Activated CD8-positive, alpha-beta memory T cell treated with anti-CD3 and anti-CD28 coated beads, Interleukin-2, amount 50 U/mL, for 1 hour (primary cell): ENCODE data around the gene NSG2.

Experiments
- DNase-seq: peaks from one replicate; pipeline ENCODE4 v3.0.0-alpha.2; 2020; ENCODE audit errors: extremely low read depth

Gene NSG2

GRCh38 chr5:174059247-174059646 is 13.7 kb downstream of the NSG2 start:
- DNase-seq, result no peak

- DNase-seq, result no peak
These were observed 17.7 kb downstream of the NSG2 start for GRCh38 chr5:174063082-174063756.

- no peak for DNase-seq
These were observed 18.7 kb downstream of the NSG2 start for GRCh38 chr5:174064171-174064570.

GRCh38 chr5:174065528-174066197 is 20.2 kb downstream of the NSG2 start:
- DNase-seq, result no peak

GRCh38 chr5:174067499-174067898 is 22.0 kb downstream of the NSG2 start:
- no peak for DNase-seq

GRCh38 chr5:174071484-174071883 is 26.0 kb downstream of the NSG2 start:
- DNase-seq, result no peak

GRCh38 chr5:174073122-174073660 is 27.7 kb downstream of the NSG2 start:
- DNase-seq, result no peak

GRCh38 chr5:174074369-174074768 is 28.9 kb downstream of the NSG2 start:
- no peak for DNase-seq

GRCh38 chr5:174078416-174078815 is 32.9 kb downstream of the NSG2 start:
- DNase-seq, result no peak

GRCh38 chr5:174082286-174082685 is 36.8 kb downstream of the NSG2 start:
- no peak for DNase-seq

GRCh38 chr5:174083056-174083827 is 37.7 kb downstream of the NSG2 start:
- DNase-seq, result no peak

GRCh38 chr5:174084691-174085154 is 39.2 kb downstream of the NSG2 start:
- DNase-seq, result no peak

GRCh38 chr5:174086751-174087150 is 41.2 kb downstream of the NSG2 start:
- DNase-seq, result no peak

GRCh38 chr5:174087783-174088182 is 42.3 kb downstream of the NSG2 start:
- no peak for DNase-seq

- no peak for DNase-seq
These were observed 44.6 kb downstream of the NSG2 start for GRCh38 chr5:174090129-174090528.

GRCh38 chr5:174093123-174093522 is 47.6 kb downstream of the NSG2 start:
- DNase-seq, result no peak

- no peak for DNase-seq
These were observed 49.5 kb downstream of the NSG2 start for GRCh38 chr5:174094857-174095606.

GRCh38 chr5:174096619-174097018 is 51.1 kb downstream of the NSG2 start:
- DNase-seq, result no peak

GRCh38 chr5:174097486-174098185 is 52.1 kb downstream of the NSG2 start:
- DNase-seq, result no peak

GRCh38 chr5:174098694-174099093 is 53.2 kb downstream of the NSG2 start:
- no peak for DNase-seq

GRCh38 chr5:174100490-174100889 is 55.0 kb downstream of the NSG2 start:
- no peak for DNase-seq
